Activated CD4-positive, alpha-beta memory T cell treated with anti-CD3 and anti-CD28 coated beads, Interleukin-2, amount 10 ng/mL, durations not matched to agents 7 days and 5 days (primary cell): Measurements from ENCODE around the gene EPS15. TPM values are rescaled to one million over a fixed set of nuclear protein-coding genes. Genes with fewer than 3 reads are reported as not detected.
"Not testable (repeated sequence)": the region's sequence is repeated elsewhere in the genome, so short reads cannot be mapped to it uniquely, and the experiment has no call there.

Source experiments
- CTCF ChIA-PET: fragments of 350-600 bp; sonication (Branson Sonifier 250); formaldehyde crosslinking; loops from one replicate; lab custom pipeline; 2021; ENCODE audit warnings: antibody characterized with exemption, inconsistent platforms; lab: Charles Lee
- POLR2A ChIA-PET: fragments of 350-600 bp; sonication (Branson Sonifier 250); formaldehyde crosslinking; loops from one replicate; lab custom pipeline; 2021; ENCODE audit warnings: antibody characterized with exemption; lab: Charles Lee
- DNase-seq: peaks from one replicate; pipeline ENCODE4 v3.0.0-alpha.2; 2020
- H3K27ac Mint-ChIP-seq: one replicate; pipeline ENCODE4 v1.8.0; 2021; ENCODE audit warnings: mild to moderate bottlenecking, mixed read lengths
- H3K27me3 Mint-ChIP-seq: one replicate; pipeline ENCODE4 v1.8.0; 2021; ENCODE audit warnings: mixed read lengths
- H3K36me3 Mint-ChIP-seq: one replicate; pipeline ENCODE4 v1.8.0; 2021; ENCODE audit warnings: low read depth, mixed read lengths
- H3K4me1 Mint-ChIP-seq: one replicate; pipeline ENCODE4 v1.8.0; 2021; ENCODE audit warnings: mixed read lengths
- H3K4me3 Mint-ChIP-seq: one replicate; pipeline ENCODE4 v1.8.0; 2021; ENCODE audit warnings: mild to moderate bottlenecking, mixed read lengths
- H3K9me3 Mint-ChIP-seq: one replicate; pipeline ENCODE4 v1.8.0; 2021; ENCODE audit warnings: mixed read lengths
- total RNA-seq, 2 experiments: library from RNA; stranded (reverse); gene quantifications; one replicate each; pipeline ENCODE4 v1.2.3, GENCODE V29; 2021

Gene EPS15
- total RNA-seq, 2 experiments from 2014 or later, result 71.8 to 75.0 TPM

- DNase-seq, result no peak
- H3K27ac Mint-ChIP-seq, result no peak overlapping the region
- POLR2A ChIA-PET, result interaction anchor here (0.6 to 1.5 kb wide), 3 partner anchors 11 to 437 kb away, joined by 3 to 4 read pairs (median 4); no protein-coding TSS in a partner anchor
- no peaks in the 10 kb centered on the region for H3K27me3 Mint-ChIP-seq
- H3K4me1 Mint-ChIP-seq, result peaks cover 10% of the 10 kb centered on the region
- H3K9me3 Mint-ChIP-seq, result no peaks in the 10 kb centered on the region
- CTCF ChIA-PET, result no interaction called here
- peaks cover 48% of the 10 kb centered on the region for H3K36me3 Mint-ChIP-seq
- H3K4me3 Mint-ChIP-seq, result no peak overlapping the region
Measured at GRCh38 chr1:51425273-51425672, 93.8 kb downstream of the EPS15 start.

DNA sequence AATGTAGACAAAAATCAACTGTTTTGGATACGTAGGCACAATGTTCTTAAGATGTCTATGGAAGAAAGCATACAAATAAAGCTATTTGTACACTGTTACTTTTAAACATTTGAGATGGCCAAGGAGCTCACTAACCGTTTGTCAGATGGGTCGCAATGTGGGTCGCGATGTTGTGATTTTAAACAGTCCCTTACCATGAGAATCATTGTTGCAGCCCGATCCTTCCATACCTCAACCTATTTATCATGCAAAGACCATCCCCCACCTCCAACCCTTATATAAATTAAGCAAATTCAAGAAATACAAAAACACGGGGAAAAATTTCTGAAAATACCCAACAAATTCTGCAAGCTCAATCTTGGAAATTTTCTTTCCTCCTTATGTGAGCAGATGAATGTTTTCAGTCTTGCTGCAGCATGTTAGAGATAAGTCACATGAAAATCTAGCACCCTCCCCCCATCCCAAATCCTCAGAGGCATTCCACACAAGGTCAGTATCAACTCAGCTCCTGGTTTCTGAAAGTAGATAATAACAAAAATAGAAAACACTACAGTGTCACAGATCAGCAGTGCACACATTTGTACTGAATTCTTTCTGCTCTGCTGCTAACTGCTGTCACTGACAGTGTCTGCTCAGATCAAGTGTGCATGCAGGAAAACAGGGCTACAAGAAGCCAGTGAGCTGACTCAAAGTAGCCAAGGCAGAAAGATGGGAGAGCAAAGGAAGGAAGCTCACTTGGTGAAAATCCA lies 95.8 kb downstream of the EPS15 start:
- Mint-ChIP-seq H3K27ac (no peak overlapping the region), H3K9me3 (no peaks in the 10 kb centered on the region), H3K4me3 (no peak overlapping the region), H3K36me3 (peaks cover 54% of the 10 kb centered on the region), H3K4me1 (peaks cover 3% of the 10 kb centered on the region), H3K27me3 (no peaks in the 10 kb centered on the region)
- POLR2A ChIA-PET, result interaction anchor here (1.0 to 2.1 kb wide), 3 partner anchors 9 to 96 kb away, joined by 4 to 5 read pairs (median 4); partner anchors contain the start of gene EPS15
- DNase-seq, result no peak
- CTCF ChIA-PET, result no interaction called here

GRCh38 chr1:51422367-51423072 lies 96.5 kb downstream of the EPS15 start:
- POLR2A ChIA-PET, result interaction anchor here (1.0 to 2.1 kb wide), 3 partner anchors 10 to 97 kb away, joined by 4 to 5 read pairs (median 4); partner anchors contain the start of gene EPS15
- H3K9me3 Mint-ChIP-seq, result no peaks in the 10 kb centered on the region
- H3K27me3 Mint-ChIP-seq, result no peaks in the 10 kb centered on the region
- CTCF ChIA-PET, result no interaction called here
- H3K4me3 Mint-ChIP-seq, result no peak overlapping the region
- no peak for DNase-seq
- H3K36me3 Mint-ChIP-seq, result peaks cover 53% of the 10 kb centered on the region
- peaks cover 3% of the 10 kb centered on the region for H3K4me1 Mint-ChIP-seq
- no peak overlapping the region for H3K27ac Mint-ChIP-seq

- no peak overlapping the region for H3K27ac Mint-ChIP-seq
- CTCF ChIA-PET, result interaction anchor here (0.5 kb wide), 1 partner anchor 209 kb away, joined by 4 read pairs; no protein-coding TSS in a partner anchor
- peaks cover 47% of the 10 kb centered on the region for H3K36me3 Mint-ChIP-seq
- H3K9me3 Mint-ChIP-seq, result no peaks in the 10 kb centered on the region
- H3K27me3 Mint-ChIP-seq, result no peaks in the 10 kb centered on the region
- POLR2A ChIA-PET, result interaction anchor here (2.0 to 2.1 kb wide), 2 partner anchors 10 to 97 kb away, joined by 4 to 5 read pairs; partner anchors contain the start of gene EPS15
- peaks cover 3% of the 10 kb centered on the region for H3K4me1 Mint-ChIP-seq
- DNase-seq, result no peak
- H3K4me3 Mint-ChIP-seq, result no peak overlapping the region
Measured at GRCh38 chr1:51421964-51422363, 97.1 kb downstream of the EPS15 start.

- H3K36me3 Mint-ChIP-seq, result peaks cover 45% of the 10 kb centered on the region
- no peaks in the 10 kb centered on the region for H3K9me3 Mint-ChIP-seq
- ChIA-PET CTCF (interaction anchor here (0.5 kb wide), 1 partner anchor 208 kb away, joined by 4 read pairs; no protein-coding TSS in a partner anchor), POLR2A (no interaction called here)
- no peak for DNase-seq
- peaks cover 3% of the 10 kb centered on the region for H3K4me1 Mint-ChIP-seq
- no peaks in the 10 kb centered on the region for H3K27me3 Mint-ChIP-seq
- no peak overlapping the region for H3K27ac Mint-ChIP-seq
- H3K4me3 Mint-ChIP-seq, result no peak overlapping the region
Measured at GRCh38 chr1:51420867-51421627, 98.0 kb downstream of the EPS15 start.

- Mint-ChIP-seq H3K27me3 (no peaks in the 10 kb centered on the region), H3K4me3 (no peak overlapping the region), H3K4me1 (peaks cover 3% of the 10 kb centered on the region), H3K36me3 (peaks cover 43% of the 10 kb centered on the region), H3K9me3 (no peaks in the 10 kb centered on the region), H3K27ac (no peak overlapping the region)
- DNase-seq, result no peak
- ChIA-PET CTCF (no interaction called here), POLR2A (interaction anchor here (1.3 to 1.5 kb wide), 2 partner anchors 12 to 15 kb away, joined by 3 read pairs; no protein-coding TSS in a partner anchor)
Measured at GRCh38 chr1:51418384-51418959, 100.6 kb downstream of the EPS15 start.

DNA sequence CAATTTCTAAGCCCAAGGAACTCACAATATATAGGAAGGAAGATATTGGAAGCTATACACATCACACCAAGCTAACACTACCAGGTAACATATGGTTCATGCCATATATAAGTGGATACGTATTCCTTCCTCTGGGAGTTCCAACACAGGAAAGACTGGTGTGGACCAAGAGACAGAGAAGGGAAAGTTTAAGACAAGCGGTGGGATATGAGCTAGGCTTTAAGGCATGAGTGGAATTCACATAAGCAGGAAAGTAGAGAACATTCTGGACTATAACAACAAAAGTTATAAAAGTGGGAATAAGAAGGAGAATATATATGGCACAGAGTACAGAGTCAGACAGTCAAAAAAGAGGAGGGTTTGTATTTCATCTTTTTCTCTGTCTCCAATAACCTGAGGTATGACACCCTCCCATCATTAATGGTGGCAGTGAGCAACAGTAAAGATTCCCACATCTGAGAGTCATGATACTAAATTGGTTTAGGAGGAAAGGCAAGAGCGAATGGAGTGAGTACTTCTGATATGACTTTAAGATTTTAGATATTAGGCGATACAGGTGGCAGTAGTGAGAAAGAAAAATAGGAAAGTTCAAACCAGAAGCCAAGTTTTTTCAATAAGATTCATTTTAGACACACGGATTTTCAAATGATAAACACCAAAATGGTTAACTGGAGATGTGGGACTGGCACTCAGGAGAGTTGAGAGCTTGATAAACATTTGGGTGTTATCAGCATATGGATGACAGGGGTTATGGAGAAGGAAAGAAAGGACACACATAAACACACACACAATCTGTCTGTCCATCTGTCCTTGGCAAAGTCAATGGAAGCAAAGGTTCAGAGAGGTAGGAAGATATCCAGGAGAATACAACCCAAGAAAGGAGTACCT lies 101.3 kb downstream of the EPS15 start:
- peaks cover 44% of the 10 kb centered on the region for H3K36me3 Mint-ChIP-seq

GRCh38 chr1:51416910-51417309 lies 102.2 kb downstream of the EPS15 start:
- POLR2A ChIA-PET, result no interaction called here
- H3K4me1 Mint-ChIP-seq, result peaks cover 5% of the 10 kb centered on the region
- H3K27me3 Mint-ChIP-seq, result no peaks in the 10 kb centered on the region

More for the DNA sequence above, 101.3 kb downstream of the EPS15 start:
- H3K27me3 Mint-ChIP-seq, result no peaks in the 10 kb centered on the region
- peaks cover 8% of the 10 kb centered on the region for H3K4me1 Mint-ChIP-seq
- no peaks in the 10 kb centered on the region for H3K9me3 Mint-ChIP-seq
- H3K4me3 Mint-ChIP-seq, result no peak overlapping the region
- no peak for DNase-seq
- ChIA-PET POLR2A (interaction anchor here (1.5 kb wide), 1 partner anchor 16 kb away, joined by 3 read pairs; no protein-coding TSS in a partner anchor), CTCF (no interaction called here)
- H3K27ac Mint-ChIP-seq, result no peak overlapping the region

DNA sequence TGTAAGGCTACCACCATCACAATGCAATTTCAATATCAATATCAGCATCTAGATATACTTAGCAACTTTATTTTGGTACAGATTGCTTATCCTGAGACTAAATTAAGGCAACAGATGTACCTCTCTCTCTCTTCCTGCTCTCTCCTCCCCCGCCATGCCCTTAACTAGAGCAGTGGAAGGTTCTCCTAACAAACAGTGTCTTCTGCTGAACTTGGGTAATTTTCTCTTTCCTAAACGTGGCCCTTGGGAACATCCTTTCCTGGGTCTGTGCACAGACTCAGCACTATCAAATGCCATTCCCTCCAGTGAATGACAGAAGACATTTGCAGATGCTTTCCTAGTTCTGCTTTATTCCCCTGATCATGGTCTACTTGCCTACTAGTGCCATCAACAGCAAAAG lies 103.1 kb downstream of the EPS15 start:
- Mint-ChIP-seq H3K4me3 (no peak overlapping the region), H3K4me1 (peaks cover 5% of the 10 kb centered on the region), H3K9me3 (no peaks in the 10 kb centered on the region), H3K27me3 (no peaks in the 10 kb centered on the region), H3K27ac (no peak overlapping the region), H3K36me3 (peaks cover 44% of the 10 kb centered on the region)
- no peak for DNase-seq
- CTCF ChIA-PET, result no interaction called here
- POLR2A ChIA-PET, result no interaction called here

More at GRCh38 chr1:51416910-51417309, 102.2 kb downstream of the EPS15 start:
- no peaks in the 10 kb centered on the region for H3K9me3 Mint-ChIP-seq
- CTCF ChIA-PET, result no interaction called here
- no peak overlapping the region for H3K27ac Mint-ChIP-seq
- H3K4me3 Mint-ChIP-seq, result no peak overlapping the region
- peaks cover 47% of the 10 kb centered on the region for H3K36me3 Mint-ChIP-seq
- no peak for DNase-seq

DNA sequence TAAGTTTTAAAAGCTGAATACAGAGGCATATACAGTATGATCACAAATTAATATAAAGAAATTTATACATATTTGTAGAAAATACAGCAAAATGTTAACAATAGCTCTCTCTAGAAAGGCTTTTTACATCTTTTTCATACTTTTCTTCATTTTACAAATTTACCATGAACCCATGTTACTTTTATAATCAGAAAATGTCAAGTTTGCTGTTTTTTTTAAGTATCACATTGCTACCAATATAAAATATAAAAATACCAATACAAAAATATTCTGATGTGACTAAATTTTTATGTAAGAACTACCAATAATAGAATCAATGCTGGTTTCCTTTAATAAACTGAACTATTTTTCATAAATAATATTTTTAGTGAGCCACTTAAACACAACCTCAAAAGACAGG lies 104.3 kb downstream of the EPS15 start:
- CTCF ChIA-PET, result no interaction called here
- H3K36me3 Mint-ChIP-seq, result peaks cover 40% of the 10 kb centered on the region
- H3K9me3 Mint-ChIP-seq, result no peaks in the 10 kb centered on the region
- POLR2A ChIA-PET, result no interaction called here
- DNase-seq, result no peak
- no peak overlapping the region for H3K27ac Mint-ChIP-seq
- H3K27me3 Mint-ChIP-seq, result no peaks in the 10 kb centered on the region
- H3K4me1 Mint-ChIP-seq, result peaks cover 5% of the 10 kb centered on the region
- no peak overlapping the region for H3K4me3 Mint-ChIP-seq

- H3K36me3 Mint-ChIP-seq, result peaks cover 49% of the 10 kb centered on the region
- H3K4me3 Mint-ChIP-seq, POLR2A ChIA-PET, DNase-seq, H3K4me1 Mint-ChIP-seq, H3K27ac Mint-ChIP-seq, H3K9me3 Mint-ChIP-seq, H3K27me3 Mint-ChIP-seq, CTCF ChIA-PET: not testable (repeated sequence)
Measured at GRCh38 chr1:51411820-51412219, 107.2 kb downstream of the EPS15 start.
